Small intestine (tissue), 7 donors: ENCODE results near the gene ARMH1. TPM values are rescaled to one million over a fixed set of nuclear protein-coding genes. Genes with fewer than 3 reads are reported as not detected.
A peak's percentile ranks its signal among the peaks of the same experiment; 100 is the strongest.

Source experiments
- DNase-seq, 2 donors: peaks; one replicate each; pipeline versions ENCODE4 v3.0.0 to v3.0.0-alpha.2; 2013
- FAIRE-seq: peaks from 2 replicates; lab custom pipeline; 2012; peaks lifted over from hg19 to GRCh38; lab: Jason Lieb, UNC
- H3K27ac ChIP-seq, 3 donors: one replicate each; pipeline ENCODE4 v1.5.1; 2013; ENCODE audit warnings: low read length in 2 of 3, mild to moderate bottlenecking in 2 of 3, control low read depth in 1 of 3, inconsistent platforms in 1 of 3, low read depth in 1 of 3, moderate library complexity in 1 of 3
- H3K27me3 ChIP-seq, 3 donors: one replicate each; pipeline ENCODE4 v1.6.1; 2013; ENCODE audit warnings: low read length in 3 of 3, inconsistent platforms in 1 of 3; ENCODE audit not compliant: control insufficient read depth in 3 of 3, insufficient read depth in 3 of 3
- H3K36me3 ChIP-seq, 3 donors: one replicate each; pipeline ENCODE4 v1.6.1; 2013; ENCODE audit warnings: low read length in 3 of 3, inconsistent platforms in 1 of 3, low read depth in 1 of 3, mild to moderate bottlenecking in 1 of 3, moderate library complexity in 1 of 3; ENCODE audit not compliant: control insufficient read depth in 3 of 3, insufficient read depth in 2 of 3
- H3K4me1 ChIP-seq, 3 donors: one replicate each; pipeline ENCODE4 v1.6.1; 2013; ENCODE audit warnings: low read length in 2 of 3, inconsistent platforms in 1 of 3, low read depth in 1 of 3, mild to moderate bottlenecking in 1 of 3, moderate library complexity in 1 of 3; ENCODE audit not compliant: control insufficient read depth in 3 of 3, insufficient read depth in 2 of 3
- H3K4me3 ChIP-seq, 3 donors: one replicate each; pipeline ENCODE4 v1.5.1; 2013; ENCODE audit warnings: low read length in 3 of 3, control low read depth in 1 of 3, inconsistent platforms in 1 of 3, low read depth in 1 of 3, mild to moderate bottlenecking in 1 of 3, moderate library complexity in 1 of 3
- H3K9me3 ChIP-seq, 2 donors: one replicate each; pipeline ENCODE4 v1.6.1; 2013; ENCODE audit warnings: low read depth in 1 of 2, low read length in 1 of 2; ENCODE audit not compliant: control insufficient read depth in 2 of 2, insufficient read depth in 1 of 2
- WGBS, 3 donors: extraction: QIAGEN DNeasy Blood & Tissue Kit; methylation state at CpG; one replicate each; pipeline ENCODE4 v1.1.7; 2013; 5-methylcytosine and 5-hydroxymethylcytosine counted together
- polyA plus RNA-seq, 4 donors: library from polyadenylated mRNA; stranded (reverse) in 3 of 4; unstranded in 1 of 4; fragments of 200-250 nt in 3 of 4; fragments of 120-200 nt in 1 of 4; gene quantifications; one replicate each; pipeline versions ENCODE4 v1.2.1 to v1.2.3, GENCODE V29; 2013
- donor health status: healthy with polysubstance abuse.
- donor health status: control.
- donor health status: control.
- donor health status: Bipolar disorder and iron deficiency.
- donor health status: healthy.

The ARMH1 gene
- polyA plus RNA-seq, 4 donors: 2.1 to 6.5 (median 3.4) TPM

- Histone ChIP-seq H3K9me3 (no peaks in the 10 kb centered on the region), H3K27me3 (no peaks in the 10 kb centered on the region), H3K4me3 (no peak overlapping the region), H3K36me3 (no peaks in the 10 kb centered on the region), H3K4me1 (no peaks in the 10 kb centered on the region), H3K27ac (no peak overlapping the region)
- no peak for FAIRE-seq
- 11 to 46% (median 25%) methylated on average over 6 of the region's 6 CpGs for WGBS, 3 donors
- peak in 1 of 2 donors; percentile 45 for DNase-seq
Measured at GRCh38 chr1:44713321-44713781, 38.8 kb downstream of the ARMH1 start.

GRCh38 chr1:44714532-44714931 is 40.0 kb downstream of the ARMH1 start:
- Histone ChIP-seq H3K9me3 (no peaks in the 10 kb centered on the region), H3K27ac (no peak overlapping the region), H3K4me1 (no peaks in the 10 kb centered on the region), H3K36me3 (no peaks in the 10 kb centered on the region), H3K27me3 (no peaks in the 10 kb centered on the region), H3K4me3 (no peak overlapping the region)
- DNase-seq: no peak
- no peak for FAIRE-seq
- WGBS, 3 donors: 87 to 89% (median 87%) methylated on average over 7 of the region's 7 CpGs

- Histone ChIP-seq H3K4me3 (no peak overlapping the region), H3K27me3 (no peaks in the 10 kb centered on the region), H3K4me1 (no peaks in the 10 kb centered on the region), H3K27ac (no peak overlapping the region), H3K36me3 (no peaks in the 10 kb centered on the region), H3K9me3 (no peaks in the 10 kb centered on the region)
- WGBS, 3 donors: 9 to 10% (median 9%) methylated on average over 9 of the region's 9 CpGs
- FAIRE-seq (no peak), DNase-seq (peak; percentile 82 to 84)
Measured at GRCh38 chr1:44714944-44715571, 40.5 kb downstream of the ARMH1 start.

GRCh38 chr1:44717156-44717555 is 42.6 kb downstream of the ARMH1 start:
- Histone ChIP-seq H3K4me3 (no peak overlapping the region), H3K27me3 (no peaks in the 10 kb centered on the region), H3K9me3 (no peaks in the 10 kb centered on the region), H3K27ac (no peak overlapping the region), H3K36me3 (no peaks in the 10 kb centered on the region), H3K4me1 (no peaks in the 10 kb centered on the region)
- 87 to 94% (median 92%) methylated on average over 4 of the region's 4 CpGs for WGBS, 3 donors
- DNase-seq (no peak), FAIRE-seq (no peak)

GRCh38 chr1:44717653-44718052 is 43.1 kb downstream of the ARMH1 start:
- Histone ChIP-seq H3K4me3 (no peak overlapping the region), H3K27me3 (no peaks in the 10 kb centered on the region), H3K36me3 (no peaks in the 10 kb centered on the region), H3K27ac (no peak overlapping the region), H3K4me1 (no peaks in the 10 kb centered on the region), H3K9me3 (no peaks in the 10 kb centered on the region)
- FAIRE-seq: no peak
- DNase-seq: no peak
- WGBS, 3 donors: 33 to 40% (median 35%) methylated on average over 1 of the region's 1 CpG

- no peaks in the 10 kb centered on the region for H3K27me3 ChIP-seq
- H3K4me1 ChIP-seq: no peaks in the 10 kb centered on the region
- no peak overlapping the region for H3K27ac ChIP-seq
- no peak overlapping the region for H3K4me3 ChIP-seq
- H3K9me3 ChIP-seq: no peaks in the 10 kb centered on the region
- no peak for DNase-seq
- no peaks in the 10 kb centered on the region for H3K36me3 ChIP-seq
- 81 to 88% (median 84%) methylated on average over 6 of the region's 6 CpGs for WGBS, 3 donors
- no peak for FAIRE-seq
Measured at GRCh38 chr1:44718091-44718490, 43.6 kb downstream of the ARMH1 start.

- FAIRE-seq (no peak), DNase-seq (no peak)
- Histone ChIP-seq H3K4me3 (no peak overlapping the region), H3K27ac (no peak overlapping the region), H3K4me1 (no peaks in the 10 kb centered on the region), H3K36me3 (no peaks in the 10 kb centered on the region), H3K27me3 (no peaks in the 10 kb centered on the region), H3K9me3 (no peaks in the 10 kb centered on the region)
- 57 to 80% (median 77%) methylated on average over 5 of the region's 5 CpGs for WGBS, 3 donors
Measured at GRCh38 chr1:44719318-44719717, 44.8 kb downstream of the ARMH1 start.

- Histone ChIP-seq H3K27ac (no peak overlapping the region), H3K27me3 (no peaks in the 10 kb centered on the region), H3K36me3 (no peaks in the 10 kb centered on the region), H3K4me3 (no peak overlapping the region), H3K9me3 (no peaks in the 10 kb centered on the region), H3K4me1 (no peaks in the 10 kb centered on the region)
- DNase-seq (no peak), FAIRE-seq (no peak)
- 82 to 93% (median 83%) methylated on average over 4 of the region's 4 CpGs for WGBS, 3 donors
Measured at GRCh38 chr1:44720281-44720680, 45.8 kb downstream of the ARMH1 start.
